H9 (cell line): ENCODE results near the gene SPDEF. TPM values are rescaled to one million over a fixed set of nuclear protein-coding genes. Genes with fewer than 3 reads are reported as not detected.

Experiments used
- DNase-seq: peaks from one replicate; pipeline ENCODE4 v3.0.0-alpha.2; 2017
- H2AFZ ChIP-seq: one replicate; pipeline ENCODE4 v1.6.1; 2013; ENCODE audit warnings: mild to moderate bottlenecking, low read length, control low read depth, moderate library complexity
- H2AK5ac ChIP-seq: 2 replicates; pipeline ENCODE4 v1.6.1; 2013; ENCODE audit warnings: low read length, control low read depth, mixed read lengths; ENCODE audit not compliant: insufficient read length
- H2BK120ac ChIP-seq: one replicate; pipeline ENCODE4 v1.6.1; 2013; ENCODE audit warnings: low read depth, mild to moderate bottlenecking, low read length, control low read depth, inconsistent platforms; ENCODE audit not compliant: poor library complexity, severe bottlenecking
- H2BK12ac ChIP-seq: 2 replicates; pipeline ENCODE4 v1.6.1; 2013; ENCODE audit warnings: low read length, control low read depth, mixed read lengths, low read depth; ENCODE audit not compliant: insufficient read length
- H2BK15ac ChIP-seq: 2 replicates; pipeline ENCODE4 v1.6.1; 2013; ENCODE audit warnings: low read depth, low read length, control low read depth
- H2BK20ac ChIP-seq: one replicate; pipeline ENCODE4 v1.6.1; 2013; ENCODE audit warnings: low read depth, mild to moderate bottlenecking, low read length, control low read depth, inconsistent platforms; ENCODE audit not compliant: poor library complexity, severe bottlenecking
- H2BK5ac ChIP-seq: 2 replicates; pipeline ENCODE4 v1.6.1; 2013; ENCODE audit warnings: low read length, control low read depth, mixed read lengths; ENCODE audit not compliant: insufficient read length
- H3K14ac ChIP-seq: 2 replicates; pipeline ENCODE4 v1.6.1; 2013; ENCODE audit warnings: low read length, control low read depth; ENCODE audit not compliant: insufficient read depth
- H3K18ac ChIP-seq: 2 replicates; pipeline ENCODE4 v1.6.1; 2013; ENCODE audit warnings: low read depth, mild to moderate bottlenecking, mixed read lengths, low read length, control low read depth; ENCODE audit not compliant: insufficient read length
- H3K23ac ChIP-seq: 2 replicates; pipeline ENCODE4 v1.6.1; 2013; ENCODE audit warnings: low read length, control low read depth, mixed read lengths, low read depth; ENCODE audit not compliant: insufficient read length
- H3K23me2 ChIP-seq: 2 replicates; pipeline ENCODE4 v1.6.1; 2013; ENCODE audit warnings: low read depth, mild to moderate bottlenecking, mixed read lengths, low read length, control low read depth; ENCODE audit not compliant: insufficient read length, poor library complexity, severe bottlenecking
- H3K27ac ChIP-seq: 2 replicates; pipeline ENCODE4 v1.5.1; 2013; ENCODE audit warnings: low read length, control low read depth, mixed read lengths, low read depth; ENCODE audit not compliant: insufficient read length
- H3K27me3 ChIP-seq: 2 replicates; pipeline ENCODE4 v1.6.1; 2013; ENCODE audit warnings: low read length, control low read depth, inconsistent platforms; ENCODE audit not compliant: insufficient read depth
- H3K4ac ChIP-seq: 2 replicates; pipeline ENCODE4 v1.6.1; 2013; ENCODE audit warnings: low read depth, mild to moderate bottlenecking, control low read depth, inconsistent platforms, low read length, moderate library complexity
- H3K4me1 ChIP-seq: 2 replicates; pipeline ENCODE4 v1.6.1; 2013; ENCODE audit warnings: low read length, control low read depth, inconsistent platforms; ENCODE audit not compliant: insufficient read depth
- H3K4me2 ChIP-seq: 2 replicates; pipeline ENCODE4 v1.6.1; 2013; ENCODE audit warnings: low read length, control low read depth, mixed read lengths; ENCODE audit not compliant: insufficient read length, insufficient read depth
- H3K56ac ChIP-seq: 2 replicates; pipeline ENCODE4 v1.6.1; 2013; ENCODE audit warnings: low read depth, mild to moderate bottlenecking, mixed read lengths, low read length, control low read depth; ENCODE audit not compliant: insufficient read length
- H3K79me1 ChIP-seq: 2 replicates; pipeline ENCODE4 v1.6.1; 2013; ENCODE audit warnings: low read depth, mild to moderate bottlenecking, moderate library complexity, low read length, control low read depth, inconsistent platforms; ENCODE audit not compliant: insufficient read depth, poor library complexity, severe bottlenecking
- H3K79me2 ChIP-seq: 2 replicates; pipeline ENCODE4 v1.6.1; 2013; ENCODE audit warnings: low read length, control low read depth, inconsistent platforms; ENCODE audit not compliant: insufficient read depth
- H3K9ac ChIP-seq: 2 replicates; pipeline ENCODE4 v1.6.1; 2013; ENCODE audit warnings: low read length, control low read depth, mixed read lengths; ENCODE audit not compliant: insufficient read length; ENCODE audit errors: extremely low read depth
- H3K9me3 ChIP-seq: one replicate; pipeline ENCODE4 v1.6.1; 2013; ENCODE audit warnings: low read depth, low read length, inconsistent platforms; ENCODE audit not compliant: control insufficient read depth
- H3T11ph ChIP-seq: one replicate; pipeline ENCODE4 v1.6.1; 2013; ENCODE audit warnings: mild to moderate bottlenecking, low read length, control low read depth, inconsistent platforms
- H4K20me1 ChIP-seq: one replicate; pipeline ENCODE4 v1.6.1; 2013; ENCODE audit not compliant: control insufficient read depth, insufficient read length, insufficient read depth
- H4K5ac ChIP-seq: 2 replicates; pipeline ENCODE4 v1.6.1; 2013; ENCODE audit warnings: low read depth, mild to moderate bottlenecking, mixed read lengths, low read length, control low read depth; ENCODE audit not compliant: insufficient read length
- H4K8ac ChIP-seq: replicated peaks from 2 replicates; pipeline ENCODE4 v1.6.1; 2013; ENCODE audit warnings: low read length, control low read depth, mixed read lengths, low read depth; ENCODE audit not compliant: insufficient read length
- H4K91ac ChIP-seq: 2 replicates; pipeline ENCODE4 v1.6.1; 2013; ENCODE audit warnings: low read depth, mild to moderate bottlenecking, moderate library complexity, mixed read lengths, low read length, control low read depth; ENCODE audit not compliant: insufficient read length
- H3K27ac Mint-ChIP-seq, 3 experiments: 2 replicates in 2 of 3; 3 replicates in 1 of 3; pipeline ENCODE4 v1.8.0; 2020 to 2021; ENCODE audit warnings: mixed read lengths in 3 of 3, mild to moderate bottlenecking in 1 of 3, moderate library complexity in 1 of 3
- H3K27me3 Mint-ChIP-seq: 2 replicates; pipeline ENCODE4 v1.8.0; 2021; ENCODE audit warnings: low read depth, mild to moderate bottlenecking, moderate library complexity, mixed read lengths
- H3K36me3 Mint-ChIP-seq, 3 experiments: 2 replicates in 2 of 3; 3 replicates in 1 of 3; pipeline ENCODE4 v1.8.0; 2020 to 2021; ENCODE audit warnings: low read depth in 3 of 3, mixed read lengths in 3 of 3; ENCODE audit not compliant: insufficient read depth in 1 of 3
- H3K4me1 Mint-ChIP-seq, 2 experiments: 2 replicates each; pipeline ENCODE4 v1.8.0; 2020; ENCODE audit warnings: mixed read lengths in 2 of 2
- H3K4me3 Mint-ChIP-seq, 2 experiments: 2 replicates in 1 of 2; 3 replicates in 1 of 2; pipeline ENCODE4 v1.8.0; 2020 to 2021; ENCODE audit warnings: mild to moderate bottlenecking in 2 of 2, mixed read lengths in 2 of 2, moderate library complexity in 1 of 2
- H3K9me3 Mint-ChIP-seq, 2 experiments: 2 replicates in 1 of 2; 3 replicates in 1 of 2; pipeline ENCODE4 v1.8.0; 2020; ENCODE audit warnings: mild to moderate bottlenecking in 2 of 2, mixed read lengths in 2 of 2, moderate library complexity in 1 of 2
- WGBS: extraction: QIAGEN DNeasy Blood & Tissue Kit; methylation state at CpG from one replicate; pipeline ENCODE4 v1.1.7; 2013; ENCODE audit warnings: missing lambda C conversion rate, low lambda C conversion rate, mixed read lengths; ENCODE audit not compliant: insufficient read length; ENCODE audit errors: extremely low coverage; 5-methylcytosine and 5-hydroxymethylcytosine counted together
- total RNA-seq: library from RNA; stranded (reverse); gene quantifications from 2 replicates; pipeline ENCODE4 v1.2.1, GENCODE V29; 2021
- TF ChIP-seq, protein P1 (sequence below): fragments of 200-600 bp; sonication (generic); conservative IDR thresholded peaks from 3 replicates; pipeline ENCODE4 v1.8.0; 2021; ENCODE audit warnings: antibody characterized with exemption, mild to moderate bottlenecking

SPDEF gene
- total RNA-seq, 1 experiment from 2014 or later = 0.15 TPM

DNA sequence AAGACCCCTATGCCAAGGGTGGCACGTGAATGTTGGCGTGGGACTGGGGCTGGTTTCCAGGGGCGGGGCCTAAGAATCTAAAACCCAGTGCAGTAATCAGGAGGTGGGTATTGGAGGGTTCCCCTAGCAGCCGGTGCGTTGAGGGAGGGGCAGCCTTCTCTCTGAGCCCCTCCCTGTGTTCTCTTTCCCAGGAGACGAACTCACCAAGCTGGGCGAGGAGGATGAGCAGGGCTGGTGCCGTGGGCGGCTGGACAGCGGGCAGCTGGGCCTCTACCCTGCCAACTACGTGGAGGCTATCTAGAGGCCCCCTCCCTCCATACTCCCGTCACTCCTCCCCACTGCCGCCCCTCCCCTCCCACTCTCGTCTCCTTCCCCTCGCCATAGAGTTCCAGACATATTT lies 23.9 kb downstream of the SPDEF start:
- no peaks in the 10 kb centered on the region for H3K23me2 ChIP-seq
- H3K4me1 ChIP-seq = peaks cover 3% of the 10 kb centered on the region; the same call in 1 of the 2 replicates
- H3T11ph ChIP-seq = no peak overlapping the region
- no peak overlapping the region for H3K9ac ChIP-seq
- H3K9me3 ChIP-seq = no peaks in the 10 kb centered on the region
- no peak overlapping the region for H2AK5ac ChIP-seq
- H3K79me1 ChIP-seq = no peaks in the 10 kb centered on the region
- no peaks in the 10 kb centered on the region for H4K20me1 ChIP-seq
- H2BK20ac ChIP-seq = no peak overlapping the region
- Mint-ChIP-seq H3K4me1 (peaks cover 21 to 37% of the 10 kb centered on the region in 2 experiments), H3K27me3 (peaks cover 2% of the 10 kb centered on the region; the same call in 1 of the 2 replicates), H3K36me3 (peaks cover 0 to 3% (median 0%) of the 10 kb centered on the region in 3 experiments; a peak in 2 of 7 replicates), H3K27ac (peak overlapping the region in 1 of 3 experiments; percentile 75; a peak in 1 of 7 replicates), H3K9me3 (no peaks in the 10 kb centered on the region), H3K4me3 (peak overlapping the region in 1 of 2 experiments; percentile 75; a peak in 3 of 5 replicates)
- no peak overlapping the region for H3K23ac ChIP-seq
- H3K56ac ChIP-seq = no peak overlapping the region
- peak overlapping the region; percentile 13 for H3K4me2 ChIP-seq
- H2BK15ac ChIP-seq = no peak overlapping the region
- H2BK12ac ChIP-seq = no peak overlapping the region
- H3K18ac ChIP-seq = no peak overlapping the region
- H4K8ac ChIP-seq = no peak overlapping the region
- no peak overlapping the region for H3K14ac ChIP-seq
- H2AFZ ChIP-seq = no peak overlapping the region
- DNase-seq = no peak
- no peak overlapping the region for H2BK120ac ChIP-seq
- no peaks in the 10 kb centered on the region for H3K79me2 ChIP-seq
- no peak overlapping the region for H2BK5ac ChIP-seq
- H3K4ac ChIP-seq = no peak overlapping the region
- H4K5ac ChIP-seq = no peak overlapping the region
- TF ChIP-seq, protein P1, sequence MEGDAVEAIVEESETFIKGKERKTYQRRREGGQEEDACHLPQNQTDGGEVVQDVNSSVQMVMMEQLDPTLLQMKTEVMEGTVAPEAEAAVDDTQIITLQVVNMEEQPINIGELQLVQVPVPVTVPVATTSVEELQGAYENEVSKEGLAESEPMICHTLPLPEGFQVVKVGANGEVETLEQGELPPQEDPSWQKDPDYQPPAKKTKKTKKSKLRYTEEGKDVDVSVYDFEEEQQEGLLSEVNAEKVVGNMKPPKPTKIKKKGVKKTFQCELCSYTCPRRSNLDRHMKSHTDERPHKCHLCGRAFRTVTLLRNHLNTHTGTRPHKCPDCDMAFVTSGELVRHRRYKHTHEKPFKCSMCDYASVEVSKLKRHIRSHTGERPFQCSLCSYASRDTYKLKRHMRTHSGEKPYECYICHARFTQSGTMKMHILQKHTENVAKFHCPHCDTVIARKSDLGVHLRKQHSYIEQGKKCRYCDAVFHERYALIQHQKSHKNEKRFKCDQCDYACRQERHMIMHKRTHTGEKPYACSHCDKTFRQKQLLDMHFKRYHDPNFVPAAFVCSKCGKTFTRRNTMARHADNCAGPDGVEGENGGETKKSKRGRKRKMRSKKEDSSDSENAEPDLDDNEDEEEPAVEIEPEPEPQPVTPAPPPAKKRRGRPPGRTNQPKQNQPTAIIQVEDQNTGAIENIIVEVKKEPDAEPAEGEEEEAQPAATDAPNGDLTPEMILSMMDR = no peak
- H4K91ac ChIP-seq = no peak overlapping the region
- no peaks in the 10 kb centered on the region for H3K27me3 ChIP-seq
- WGBS = no CpG with 5 or more reads among the region's 15 CpGs
- H3K27ac ChIP-seq = no peak overlapping the region
